ENCODE results near the gene LYRM2.

The LYRM2 gene

DNA sequence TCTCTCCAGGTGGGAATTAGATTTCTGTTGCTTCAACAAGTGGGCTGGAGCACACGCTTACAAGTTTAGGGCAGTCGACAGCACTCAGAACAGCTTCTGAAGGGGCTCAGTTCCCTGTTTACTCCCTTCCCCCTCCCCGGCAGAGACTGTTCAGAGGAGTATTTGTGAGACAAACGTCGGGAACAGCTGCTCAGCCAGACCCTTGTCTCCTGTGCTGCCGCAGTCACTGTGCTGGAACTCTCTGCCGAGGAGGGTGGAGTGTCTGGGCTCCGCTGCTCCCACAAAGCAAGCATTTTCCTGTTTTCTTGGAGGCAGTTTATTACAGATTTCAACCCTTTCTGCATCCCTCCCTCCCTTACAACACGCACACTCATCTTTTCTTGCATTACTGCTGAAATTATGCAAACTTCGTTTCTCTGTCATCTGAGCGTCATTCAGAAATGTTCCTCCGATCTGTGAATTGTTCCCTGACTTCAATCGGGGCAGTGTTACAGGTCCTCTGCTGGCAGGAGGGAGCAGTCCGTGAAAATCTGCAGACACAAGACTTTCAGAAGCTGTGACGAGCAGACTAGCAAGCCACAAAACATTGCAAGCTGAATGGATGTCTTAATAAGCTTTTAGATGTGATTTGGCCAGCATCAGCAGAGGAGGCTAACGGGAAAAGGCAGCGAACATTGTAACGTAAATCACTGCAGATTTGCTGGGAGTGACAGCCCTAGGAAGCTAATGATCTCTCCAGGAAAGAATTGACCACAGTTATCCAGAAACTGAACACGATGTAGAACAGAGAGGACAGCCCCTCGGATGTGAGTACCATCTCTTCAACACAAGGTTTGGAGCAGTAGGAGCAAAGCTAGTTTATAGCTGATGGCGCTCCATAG lies 76.2 kb downstream of the LYRM2 start:
- no peak for TF ChIP-seq ZFP3 (tag by site-specific recombination; IDR thresholded peaks at IDR 0.05; ENCODE audit: low read depth)
- Histone ChIP-seq H3K36me3 (ENCODE audit: control insufficient read depth in 2 of 2, insufficient read depth in 1 of 2, low read length in 2 of 2) (no peaks in the 10 kb centered on the region), H3K4me3 (ENCODE audit: low read depth, low read length) (no peak overlapping the region), H3K4me1 (ENCODE audit: control insufficient read depth, insufficient read depth, low read length) (peaks cover 5% of the 10 kb centered on the region; the same call in 1 of the 2 replicates), H3K27ac (ENCODE audit: extremely low read depth, low read depth, low read length) (no peak overlapping the region), H3K9me3 (ENCODE audit: control insufficient read depth, insufficient read depth, low read depth, low read length) (no peaks in the 10 kb centered on the region)
- CTCF ChIA-PET: interaction anchor here (0.8 to 1.2 kb wide), 3 partner anchors 29 to 599 kb away, joined by 3 to 4 read pairs (median 3); partner anchors contain the start of gene ANKRD6
- POLR2A ChIA-PET: no interaction called here

DNA sequence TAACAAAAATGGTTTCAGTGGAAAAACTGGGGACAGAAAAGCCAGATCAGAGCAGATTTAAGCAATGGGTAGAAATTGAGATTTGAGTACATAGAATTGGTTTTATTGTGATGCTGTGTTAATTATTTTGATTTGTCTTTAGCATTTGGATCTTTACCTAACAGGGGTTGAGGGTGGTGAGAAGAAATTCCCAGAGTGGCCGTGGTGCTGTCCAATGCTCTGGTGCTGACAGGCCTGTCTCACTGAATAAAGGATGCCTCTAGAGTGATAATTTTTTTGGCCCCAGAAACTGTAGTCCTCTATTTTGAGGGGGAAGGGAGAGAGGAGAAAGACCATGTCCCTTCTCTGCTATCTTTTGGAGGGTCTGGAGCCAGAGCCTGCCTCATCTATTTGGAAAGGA lies 79.1 kb downstream of the LYRM2 start:
- Histone ChIP-seq H3K9me3 (ENCODE audit: control insufficient read depth, insufficient read depth, low read depth, low read length) (no peaks in the 10 kb centered on the region), H3K4me3 (ENCODE audit: low read depth, low read length) (no peak overlapping the region), H3K4me1 (ENCODE audit: control insufficient read depth, insufficient read depth, low read length) (peaks cover 5% of the 10 kb centered on the region), H3K36me3 (ENCODE audit: control insufficient read depth in 2 of 2, insufficient read depth in 1 of 2, low read length in 2 of 2) (no peaks in the 10 kb centered on the region), H3K27ac (ENCODE audit: extremely low read depth, low read depth, low read length) (no peak overlapping the region)
- CTCF ChIA-PET: interaction anchor here (1.3 kb wide), 1 partner anchor 50 kb away, joined by 3 read pairs; no protein-coding TSS in a partner anchor
- no peak for TF ChIP-seq HOXC10 (CRISPR knock-in tag; IDR thresholded peaks at IDR 0.05)
- TF ChIP-seq, protein P1, sequence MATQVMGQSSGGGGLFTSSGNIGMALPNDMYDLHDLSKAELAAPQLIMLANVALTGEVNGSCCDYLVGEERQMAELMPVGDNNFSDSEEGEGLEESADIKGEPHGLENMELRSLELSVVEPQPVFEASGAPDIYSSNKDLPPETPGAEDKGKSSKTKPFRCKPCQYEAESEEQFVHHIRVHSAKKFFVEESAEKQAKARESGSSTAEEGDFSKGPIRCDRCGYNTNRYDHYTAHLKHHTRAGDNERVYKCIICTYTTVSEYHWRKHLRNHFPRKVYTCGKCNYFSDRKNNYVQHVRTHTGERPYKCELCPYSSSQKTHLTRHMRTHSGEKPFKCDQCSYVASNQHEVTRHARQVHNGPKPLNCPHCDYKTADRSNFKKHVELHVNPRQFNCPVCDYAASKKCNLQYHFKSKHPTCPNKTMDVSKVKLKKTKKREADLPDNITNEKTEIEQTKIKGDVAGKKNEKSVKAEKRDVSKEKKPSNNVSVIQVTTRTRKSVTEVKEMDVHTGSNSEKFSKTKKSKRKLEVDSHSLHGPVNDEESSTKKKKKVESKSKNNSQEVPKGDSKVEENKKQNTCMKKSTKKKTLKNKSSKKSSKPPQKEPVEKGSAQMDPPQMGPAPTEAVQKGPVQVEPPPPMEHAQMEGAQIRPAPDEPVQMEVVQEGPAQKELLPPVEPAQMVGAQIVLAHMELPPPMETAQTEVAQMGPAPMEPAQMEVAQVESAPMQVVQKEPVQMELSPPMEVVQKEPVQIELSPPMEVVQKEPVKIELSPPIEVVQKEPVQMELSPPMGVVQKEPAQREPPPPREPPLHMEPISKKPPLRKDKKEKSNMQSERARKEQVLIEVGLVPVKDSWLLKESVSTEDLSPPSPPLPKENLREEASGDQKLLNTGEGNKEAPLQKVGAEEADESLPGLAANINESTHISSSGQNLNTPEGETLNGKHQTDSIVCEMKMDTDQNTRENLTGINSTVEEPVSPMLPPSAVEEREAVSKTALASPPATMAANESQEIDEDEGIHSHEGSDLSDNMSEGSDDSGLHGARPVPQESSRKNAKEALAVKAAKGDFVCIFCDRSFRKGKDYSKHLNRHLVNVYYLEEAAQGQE (tag by site-specific recombination; IDR thresholded peaks at IDR 0.05): peak; percentile 96
- POLR2A ChIA-PET: no interaction called here

DNA sequence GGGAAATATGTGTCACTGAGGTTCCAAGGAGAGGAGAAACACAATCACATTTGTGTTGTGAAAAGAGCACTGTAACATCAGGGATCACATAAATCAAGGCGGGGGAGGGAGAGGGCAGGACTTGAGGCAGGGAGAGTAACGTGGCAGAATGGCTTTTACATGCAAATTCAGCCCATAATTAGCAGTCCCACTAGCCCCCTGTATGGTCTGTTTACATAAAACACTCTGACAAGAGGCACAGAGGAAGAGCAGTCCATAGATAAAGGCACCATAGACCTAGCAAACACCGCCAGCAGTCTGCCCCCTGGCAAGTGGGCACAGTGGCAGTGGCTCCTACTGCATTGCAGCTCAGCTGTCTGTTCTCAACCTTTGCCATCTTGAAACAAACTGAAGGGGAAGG lies 82.7 kb downstream of the LYRM2 start:
- Histone ChIP-seq H3K4me3 (ENCODE audit: low read depth, low read length) (no peak overlapping the region), H3K9me3 (ENCODE audit: control insufficient read depth, insufficient read depth, low read depth, low read length) (no peaks in the 10 kb centered on the region), H3K4me1 (ENCODE audit: control insufficient read depth, insufficient read depth, low read length) (peaks cover 4% of the 10 kb centered on the region), H3K36me3 (ENCODE audit: control insufficient read depth in 2 of 2, insufficient read depth in 1 of 2, low read length in 2 of 2) (no peaks in the 10 kb centered on the region), H3K27ac (ENCODE audit: extremely low read depth, low read depth, low read length) (no peak overlapping the region)
- TF ChIP-seq ZNF175 (tag by site-specific recombination; IDR thresholded peaks at IDR 0.05) (no peak), ZNF112 (tag by site-specific recombination; IDR thresholded peaks at IDR 0.05) (no peak), ZNF239 (tag by site-specific recombination; IDR thresholded peaks at IDR 0.05) (no peak), ZNF391 (tag by site-specific recombination; IDR thresholded peaks at IDR 0.05; ENCODE audit: borderline replicate concordance, low read depth) (no peak), ZNF707 (tag by site-specific recombination; IDR thresholded peaks at IDR 0.05) (no peak), ZNF473 (tag by site-specific recombination; IDR thresholded peaks at IDR 0.05) (no peak)
- TF ChIP-seq, protein P2, sequence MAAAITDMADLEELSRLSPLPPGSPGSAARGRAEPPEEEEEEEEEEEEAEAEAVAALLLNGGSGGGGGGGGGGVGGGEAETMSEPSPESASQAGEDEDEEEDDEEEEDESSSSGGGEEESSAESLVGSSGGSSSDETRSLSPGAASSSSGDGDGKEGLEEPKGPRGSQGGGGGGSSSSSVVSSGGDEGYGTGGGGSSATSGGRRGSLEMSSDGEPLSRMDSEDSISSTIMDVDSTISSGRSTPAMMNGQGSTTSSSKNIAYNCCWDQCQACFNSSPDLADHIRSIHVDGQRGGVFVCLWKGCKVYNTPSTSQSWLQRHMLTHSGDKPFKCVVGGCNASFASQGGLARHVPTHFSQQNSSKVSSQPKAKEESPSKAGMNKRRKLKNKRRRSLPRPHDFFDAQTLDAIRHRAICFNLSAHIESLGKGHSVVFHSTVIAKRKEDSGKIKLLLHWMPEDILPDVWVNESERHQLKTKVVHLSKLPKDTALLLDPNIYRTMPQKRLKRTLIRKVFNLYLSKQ (tag by site-specific recombination; IDR thresholded peaks at IDR 0.05; ENCODE audit: borderline replicate concordance): no peak
- TF ChIP-seq, protein P3, sequence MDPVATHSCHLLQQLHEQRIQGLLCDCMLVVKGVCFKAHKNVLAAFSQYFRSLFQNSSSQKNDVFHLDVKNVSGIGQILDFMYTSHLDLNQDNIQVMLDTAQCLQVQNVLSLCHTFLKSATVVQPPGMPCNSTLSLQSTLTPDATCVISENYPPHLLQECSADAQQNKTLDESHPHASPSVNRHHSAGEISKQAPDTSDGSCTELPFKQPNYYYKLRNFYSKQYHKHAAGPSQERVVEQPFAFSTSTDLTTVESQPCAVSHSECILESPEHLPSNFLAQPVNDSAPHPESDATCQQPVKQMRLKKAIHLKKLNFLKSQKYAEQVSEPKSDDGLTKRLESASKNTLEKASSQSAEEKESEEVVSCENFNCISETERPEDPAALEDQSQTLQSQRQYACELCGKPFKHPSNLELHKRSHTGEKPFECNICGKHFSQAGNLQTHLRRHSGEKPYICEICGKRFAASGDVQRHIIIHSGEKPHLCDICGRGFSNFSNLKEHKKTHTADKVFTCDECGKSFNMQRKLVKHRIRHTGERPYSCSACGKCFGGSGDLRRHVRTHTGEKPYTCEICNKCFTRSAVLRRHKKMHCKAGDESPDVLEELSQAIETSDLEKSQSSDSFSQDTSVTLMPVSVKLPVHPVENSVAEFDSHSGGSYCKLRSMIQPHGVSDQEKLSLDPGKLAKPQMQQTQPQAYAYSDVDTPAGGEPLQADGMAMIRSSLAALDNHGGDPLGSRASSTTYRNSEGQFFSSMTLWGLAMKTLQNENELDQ (tag by site-specific recombination; IDR thresholded peaks at IDR 0.05; ENCODE audit: low read depth): no peak
- TF ChIP-seq, protein P4, sequence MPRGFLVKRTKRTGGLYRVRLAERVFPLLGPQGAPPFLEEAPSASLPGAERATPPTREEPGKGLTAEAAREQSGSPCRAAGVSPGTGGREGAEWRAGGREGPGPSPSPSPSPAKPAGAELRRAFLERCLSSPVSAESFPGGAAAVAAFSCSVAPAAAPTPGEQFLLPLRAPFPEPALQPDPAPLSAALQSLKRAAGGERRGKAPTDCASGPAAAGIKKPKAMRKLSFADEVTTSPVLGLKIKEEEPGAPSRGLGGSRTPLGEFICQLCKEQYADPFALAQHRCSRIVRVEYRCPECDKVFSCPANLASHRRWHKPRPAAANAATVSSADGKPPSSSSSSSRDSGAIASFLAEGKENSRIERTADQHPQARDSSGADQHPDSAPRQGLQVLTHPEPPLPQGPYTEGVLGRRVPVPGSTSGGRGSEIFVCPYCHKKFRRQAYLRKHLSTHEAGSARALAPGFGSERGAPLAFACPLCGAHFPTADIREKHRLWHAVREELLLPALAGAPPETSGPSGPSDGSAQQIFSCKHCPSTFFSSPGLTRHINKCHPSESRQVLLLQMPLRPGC (tag by site-specific recombination; IDR thresholded peaks at IDR 0.05): no peak
- POLR2A ChIA-PET: no interaction called here
- CTCF ChIA-PET: interaction anchor here (0.5 to 0.8 kb wide), 3 partner anchors 10 to 88 kb away, joined by 3 read pairs; no protein-coding TSS in a partner anchor

Measured in HEK293 (cell line).